ENCODE measurements around the gene MTMR2. TPM values are rescaled to one million over a fixed set of nuclear protein-coding genes. Genes with fewer than 3 reads are reported as not detected.

MTMR2 gene
- total RNA-seq, 1 donor from 2014 or later: 32.6 TPM

DNA sequence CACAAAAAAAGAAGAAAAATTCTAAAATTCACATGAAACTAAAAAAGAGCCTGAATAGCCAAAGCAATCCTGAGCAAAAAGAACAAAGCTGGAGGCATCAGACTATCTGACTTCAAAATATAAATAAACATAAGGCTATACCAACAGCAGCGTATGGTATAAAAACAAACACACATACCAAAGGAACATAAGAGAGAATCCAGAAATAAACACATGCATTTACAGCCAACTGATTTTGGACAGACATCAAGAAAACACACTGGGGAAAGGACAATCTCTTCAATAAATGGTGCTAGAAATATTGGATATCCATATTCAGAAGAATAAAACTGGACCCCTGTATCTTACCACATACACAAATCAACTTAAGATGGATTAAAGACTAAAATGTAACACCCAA is 2.8 kb upstream of the MTMR2 start:
- no peak for DNase-seq (ENCODE audit: low read depth)
- H3K4me3 ChIP-seq (ENCODE audit: low read depth, low read length): no peak overlapping the region
- TF ChIP-seq, protein P1, sequence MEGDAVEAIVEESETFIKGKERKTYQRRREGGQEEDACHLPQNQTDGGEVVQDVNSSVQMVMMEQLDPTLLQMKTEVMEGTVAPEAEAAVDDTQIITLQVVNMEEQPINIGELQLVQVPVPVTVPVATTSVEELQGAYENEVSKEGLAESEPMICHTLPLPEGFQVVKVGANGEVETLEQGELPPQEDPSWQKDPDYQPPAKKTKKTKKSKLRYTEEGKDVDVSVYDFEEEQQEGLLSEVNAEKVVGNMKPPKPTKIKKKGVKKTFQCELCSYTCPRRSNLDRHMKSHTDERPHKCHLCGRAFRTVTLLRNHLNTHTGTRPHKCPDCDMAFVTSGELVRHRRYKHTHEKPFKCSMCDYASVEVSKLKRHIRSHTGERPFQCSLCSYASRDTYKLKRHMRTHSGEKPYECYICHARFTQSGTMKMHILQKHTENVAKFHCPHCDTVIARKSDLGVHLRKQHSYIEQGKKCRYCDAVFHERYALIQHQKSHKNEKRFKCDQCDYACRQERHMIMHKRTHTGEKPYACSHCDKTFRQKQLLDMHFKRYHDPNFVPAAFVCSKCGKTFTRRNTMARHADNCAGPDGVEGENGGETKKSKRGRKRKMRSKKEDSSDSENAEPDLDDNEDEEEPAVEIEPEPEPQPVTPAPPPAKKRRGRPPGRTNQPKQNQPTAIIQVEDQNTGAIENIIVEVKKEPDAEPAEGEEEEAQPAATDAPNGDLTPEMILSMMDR (conservative IDR thresholded peaks at IDR 0.05; ENCODE audit: low read depth, low read length): no peak

DNA sequence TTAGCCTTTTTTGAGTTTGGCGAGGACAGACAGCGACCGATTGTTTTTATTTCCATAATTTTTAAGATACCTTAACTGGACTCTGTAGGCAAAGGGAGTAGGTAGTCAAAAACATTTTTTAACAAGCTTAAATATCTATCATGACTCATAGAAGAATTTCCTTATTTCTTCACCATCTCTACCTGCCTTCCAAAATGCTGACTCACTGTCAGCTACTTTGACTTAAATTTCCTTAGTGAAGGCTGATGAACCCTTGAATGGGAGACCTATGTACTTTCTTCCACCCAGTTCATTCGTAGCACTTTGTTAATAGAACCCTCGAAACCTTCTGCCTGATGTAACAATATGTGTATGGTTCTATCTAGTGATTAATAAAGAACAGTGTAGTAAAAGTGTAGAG is 1.1 kb upstream of the MTMR2 start:
- H3K4me3 ChIP-seq (ENCODE audit: low read depth, low read length): peak overlapping the region; percentile 80
- no peak for DNase-seq (ENCODE audit: low read depth)
- TF ChIP-seq, protein P1 (conservative IDR thresholded peaks at IDR 0.05; ENCODE audit: low read depth, low read length): no peak

DNA sequence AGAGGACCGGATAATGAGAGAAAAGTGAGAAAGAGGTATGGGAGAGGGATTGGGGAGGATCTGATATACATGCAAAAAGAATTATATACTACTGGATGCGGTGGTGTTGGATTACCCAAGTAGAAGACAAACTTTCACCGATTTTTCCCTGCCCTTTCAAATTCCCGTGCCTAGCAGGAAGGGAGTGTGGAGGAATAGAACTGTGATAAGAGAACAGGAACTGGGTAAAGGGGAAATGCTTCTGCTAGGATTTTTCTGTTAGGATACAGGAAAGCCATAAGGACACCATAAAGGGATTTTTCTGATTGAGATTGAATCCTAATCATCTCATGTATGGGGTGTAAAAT is 480 bp upstream of the MTMR2 start:
- no peak for DNase-seq (ENCODE audit: low read depth)
- peak overlapping the region; percentile 80 for H3K4me3 ChIP-seq (ENCODE audit: low read depth, low read length)
- TF ChIP-seq, protein P1 (conservative IDR thresholded peaks at IDR 0.05; ENCODE audit: low read depth, low read length): no peak

DNA sequence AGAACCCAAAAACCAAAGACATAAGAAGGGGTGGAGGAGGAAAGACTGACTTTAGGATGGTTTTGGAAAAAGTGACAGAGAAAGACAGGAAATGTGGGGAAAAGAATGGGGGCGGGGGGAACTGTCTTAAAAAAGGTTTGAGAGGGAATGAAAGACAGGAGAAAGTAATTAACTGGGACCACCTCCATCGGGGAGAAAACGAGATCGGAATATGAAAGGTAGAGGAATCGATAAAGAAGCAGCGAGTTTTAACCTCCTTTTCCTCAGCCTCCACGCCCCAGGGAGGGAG is 524 bp downstream of the MTMR2 start:
- DNase-seq (ENCODE audit: low read depth): no peak
- peak overlapping the region; percentile 80 for H3K4me3 ChIP-seq (ENCODE audit: low read depth, low read length)
- TF ChIP-seq, protein P1 (conservative IDR thresholded peaks at IDR 0.05; ENCODE audit: low read depth, low read length): no peak

DNA sequence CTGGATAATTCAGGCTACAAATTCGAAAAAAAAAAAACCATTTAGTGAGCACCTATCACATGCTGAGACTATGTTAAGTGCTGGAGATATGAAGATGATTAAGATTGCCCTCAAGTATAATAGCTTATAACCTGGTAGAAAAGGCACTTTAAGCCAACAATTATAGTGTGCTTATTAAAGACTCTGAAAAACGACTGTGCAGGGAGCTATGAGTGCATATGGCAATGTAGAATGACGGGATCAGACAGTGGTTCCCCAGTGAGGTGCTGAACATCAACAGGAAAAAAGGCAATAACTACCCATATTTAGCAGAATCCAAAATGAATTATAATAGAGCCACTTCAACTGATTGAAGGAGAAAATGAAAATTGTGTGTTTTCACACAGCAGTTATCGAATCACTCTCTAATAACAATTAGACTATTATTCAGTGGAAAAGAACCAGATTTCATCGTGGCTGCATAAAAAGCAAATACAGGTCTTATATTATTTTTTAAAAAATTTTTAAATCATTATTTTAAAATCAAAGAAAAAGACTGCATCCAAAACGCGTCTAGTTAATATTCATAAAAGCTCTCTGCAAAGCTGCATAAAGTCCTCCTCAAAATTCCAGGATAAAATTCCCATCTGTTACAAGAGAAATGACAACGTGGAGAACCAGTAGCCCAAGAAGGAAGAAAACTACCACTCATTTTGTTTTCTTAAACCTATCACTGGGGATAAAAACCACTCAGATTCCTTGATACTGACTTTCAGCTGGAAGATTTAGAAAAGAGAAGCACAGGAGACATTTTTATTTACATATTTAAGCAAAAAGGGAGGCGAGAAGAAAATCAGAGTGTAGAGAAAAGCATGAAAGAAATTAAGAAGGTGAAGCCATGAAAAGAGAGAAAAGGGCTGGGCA is 1.1 kb downstream of the MTMR2 start:
- H3K4me3 ChIP-seq (ENCODE audit: low read depth, low read length): peak overlapping the region; percentile 80
- DNase-seq (ENCODE audit: low read depth): no peak
- TF ChIP-seq, protein P1 (conservative IDR thresholded peaks at IDR 0.05; ENCODE audit: low read depth, low read length): no peak

DNA sequence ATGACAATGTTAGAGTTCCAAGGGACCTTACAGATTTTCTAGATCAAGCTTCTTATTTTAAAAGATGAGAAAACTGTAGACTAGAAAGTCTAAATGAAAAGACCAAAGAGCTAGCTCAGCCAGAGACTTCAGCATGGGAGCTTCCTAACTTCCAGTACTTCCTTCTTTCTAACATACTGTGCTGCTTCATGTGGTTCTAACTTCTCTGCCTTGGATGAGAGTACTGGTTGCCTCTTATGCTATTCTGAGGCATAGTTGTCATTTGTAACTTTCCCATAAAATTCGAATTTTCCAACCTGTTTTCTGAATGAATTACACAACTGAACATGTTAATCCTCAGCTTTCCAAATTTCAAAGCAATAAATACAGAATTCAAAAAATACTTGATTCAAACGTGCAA is 1.8 kb downstream of the MTMR2 start:
- peak overlapping the region; percentile 80 for H3K4me3 ChIP-seq (ENCODE audit: low read depth, low read length)
- TF ChIP-seq, protein P1 (conservative IDR thresholded peaks at IDR 0.05; ENCODE audit: low read depth, low read length): no peak
- DNase-seq (ENCODE audit: low read depth): no peak

All from epithelial cell of proximal tubule (primary cell).